Chondrocyte (in vitro differentiated cells): ENCODE data around the gene SLC35A2. TPM values are rescaled to one million over a fixed set of nuclear protein-coding genes. Genes with fewer than 3 reads are reported as not detected.

Experiments used
- DNase-seq: peaks from one replicate; pipeline ENCODE4 v3.0.0; 2021; ENCODE audit warnings: mixed read lengths, low spot score
- H3K27ac Mint-ChIP-seq: one replicate; pipeline ENCODE4 v1.8.0; 2021; ENCODE audit warnings: mild to moderate bottlenecking, moderate library complexity, mixed read lengths; ENCODE audit not compliant: unreplicated experiment
- H3K27me3 Mint-ChIP-seq: 2 replicates; pipeline ENCODE4 v1.8.0; 2021; ENCODE audit warnings: low read depth, mixed read lengths
- H3K36me3 Mint-ChIP-seq: 2 replicates; pipeline ENCODE4 v1.8.0; 2021; ENCODE audit warnings: low read depth, mixed read lengths
- H3K4me1 Mint-ChIP-seq: 2 replicates; pipeline ENCODE4 v1.8.0; 2021; ENCODE audit warnings: low read depth, mild to moderate bottlenecking, mixed read lengths
- H3K4me3 Mint-ChIP-seq: one replicate; pipeline ENCODE4 v1.8.0; 2021; ENCODE audit warnings: mild to moderate bottlenecking, moderate library complexity, mixed read lengths; ENCODE audit not compliant: unreplicated experiment
- H3K9me3 Mint-ChIP-seq: 2 replicates; pipeline ENCODE4 v1.8.0; 2021; ENCODE audit warnings: low read depth, mixed read lengths
- CTCF ChIP-seq: fragments of 200-600 bp; sonication (generic); IDR thresholded peaks from 2 replicates; pipeline ENCODE4 v1.5.0; 2021; ENCODE audit warnings: antibody characterized with exemption, mild to moderate bottlenecking, moderate library complexity
- total RNA-seq: library from RNA; stranded (reverse); gene quantifications from 3 replicates; pipeline ENCODE4 v1.2.1, GENCODE V29; 2021

The SLC35A2 gene
- total RNA-seq, 1 donor from 2014 or later, result 39.2 TPM

- H3K4me1 Mint-ChIP-seq, result peaks cover 31% of the 10 kb centered on the region
- H3K36me3 Mint-ChIP-seq, result no peaks in the 10 kb centered on the region
- peaks cover 5% of the 10 kb centered on the region for H3K9me3 Mint-ChIP-seq
- DNase-seq, result no peak
- peak overlapping the region; percentile 74 for H3K4me3 Mint-ChIP-seq
- no peaks in the 10 kb centered on the region for H3K27me3 Mint-ChIP-seq
- no peak for TF ChIP-seq CTCF
- H3K27ac Mint-ChIP-seq, result peak overlapping the region; percentile 81
Observed at GRCh38 chrX:48956728-48957414, 45.4 kb upstream of the SLC35A2 start.

DNA sequence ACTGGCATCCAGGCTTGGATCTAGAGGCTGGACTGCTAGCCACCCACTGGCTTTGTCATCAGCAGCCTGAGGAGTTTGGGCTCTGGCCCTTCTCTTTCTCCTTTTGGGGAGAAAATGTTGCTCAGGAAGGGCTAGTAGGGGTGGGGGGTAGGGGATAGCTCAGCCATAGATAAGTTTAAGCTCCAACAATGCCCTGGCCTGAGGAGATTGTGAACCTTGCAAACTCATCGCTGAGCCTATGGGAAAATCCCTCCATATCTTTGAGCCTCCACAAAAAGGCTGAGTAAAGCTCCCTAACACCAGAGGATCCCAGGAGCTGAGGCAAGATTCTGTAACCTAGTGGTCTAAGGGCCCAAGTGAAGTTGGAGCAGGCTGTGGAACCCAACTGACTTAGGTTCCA, 37.1 kb upstream of the SLC35A2 start:
- peaks cover 4% of the 10 kb centered on the region for H3K4me1 Mint-ChIP-seq
- H3K4me3 Mint-ChIP-seq, result no peak overlapping the region
- no peak overlapping the region for H3K27ac Mint-ChIP-seq
- no peaks in the 10 kb centered on the region for H3K27me3 Mint-ChIP-seq
- no peaks in the 10 kb centered on the region for H3K9me3 Mint-ChIP-seq
- H3K36me3 Mint-ChIP-seq, result no peaks in the 10 kb centered on the region
- DNase-seq, result no peak
- TF ChIP-seq CTCF, result no peak

- H3K9me3 Mint-ChIP-seq, result peaks cover 2% of the 10 kb centered on the region
- H3K36me3 Mint-ChIP-seq, result no peaks in the 10 kb centered on the region
- H3K27ac Mint-ChIP-seq, result peak overlapping the region; percentile 12
- H3K4me3 Mint-ChIP-seq, result no peak overlapping the region
- DNase-seq, result no peak
- H3K27me3 Mint-ChIP-seq, result no peaks in the 10 kb centered on the region
- peak; percentile 82 for TF ChIP-seq CTCF
- no peaks in the 10 kb centered on the region for H3K4me1 Mint-ChIP-seq
Observed at GRCh38 chrX:48945517-48946348, 34.3 kb upstream of the SLC35A2 start.

DNA sequence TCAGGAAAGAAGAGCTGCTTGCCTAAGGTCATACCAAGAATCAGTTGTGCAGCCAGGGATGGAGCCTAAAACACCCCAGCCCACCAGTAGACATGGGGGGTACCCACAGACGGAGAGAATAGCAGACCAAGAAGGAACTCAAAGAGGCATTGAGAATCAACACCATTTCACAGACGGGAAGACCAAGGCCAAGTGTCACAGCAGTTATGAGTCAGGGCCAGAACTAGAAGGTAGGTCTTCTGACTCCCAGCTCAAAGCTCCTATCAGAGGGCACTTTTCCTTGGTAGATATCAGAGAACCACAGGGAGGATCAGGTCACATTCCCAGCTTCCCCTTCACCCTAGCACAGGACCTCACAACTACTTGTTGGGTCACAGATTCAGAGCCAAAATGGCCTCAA, 31.4 kb upstream of the SLC35A2 start:
- Mint-ChIP-seq H3K36me3 (peaks cover 1% of the 10 kb centered on the region), H3K27ac (no peak overlapping the region), H3K9me3 (peaks cover 8% of the 10 kb centered on the region), H3K4me1 (no peaks in the 10 kb centered on the region), H3K4me3 (no peak overlapping the region), H3K27me3 (no peaks in the 10 kb centered on the region)
- DNase-seq, result no peak
- TF ChIP-seq CTCF, result no peak

GRCh38 chrX:48940404-48940955, 29.0 kb upstream of the SLC35A2 start:
- DNase-seq, result no peak
- peaks cover 2% of the 10 kb centered on the region for H3K36me3 Mint-ChIP-seq
- H3K9me3 Mint-ChIP-seq, result peaks cover 8% of the 10 kb centered on the region
- no peak overlapping the region for H3K27ac Mint-ChIP-seq
- no peaks in the 10 kb centered on the region for H3K27me3 Mint-ChIP-seq
- no peak for TF ChIP-seq CTCF
- no peak overlapping the region for H3K4me3 Mint-ChIP-seq
- H3K4me1 Mint-ChIP-seq, result no peaks in the 10 kb centered on the region
